Caco-2 (cell line): ENCODE data around the gene SPOP. TPM values are rescaled to one million over a fixed set of nuclear protein-coding genes. Genes with fewer than 3 reads are reported as not detected.

Experiments
- BruUV-seq: library from RNA; stranded (reverse); fragments of 400-500 nt; replicated peaks from 2 replicates; lab custom pipeline; 2021; lab: Mats Ljungman, UMichigan
- CTCF ChIA-PET: fragments of 300-600 bp; sonication (Branson Sonifier 250); formaldehyde crosslinking; loops from one replicate; lab custom pipeline; 2022; ENCODE audit warnings: antibody characterized with exemption; lab: Charles Lee
- POLR2A ChIA-PET: fragments of 300-600 bp; sonication (Branson Sonifier 250); formaldehyde crosslinking; loops from one replicate; lab custom pipeline; 2022; ENCODE audit warnings: antibody characterized with exemption; lab: Charles Lee
- DNase-seq, 2 experiments: peaks; one replicate each; pipeline versions ENCODE4 v3.0.0 to v3.0.0-alpha.2; 2020 to 2022
- H3K27me3 ChIP-seq: replicated peaks from 2 replicates; pipeline ENCODE4 v1.6.0; 2011; ENCODE audit warnings: low read length; ENCODE audit not compliant: control insufficient read depth, insufficient read depth
- H3K36me3 ChIP-seq: 2 replicates; pipeline ENCODE4 v1.5.1; 2011; ENCODE audit warnings: low read length; ENCODE audit not compliant: control insufficient read depth, insufficient read depth
- H3K4me1 ChIP-seq: fragments of 250-450 bp; sonication (Bioruptor Pico); 2 replicates; pipeline ENCODE4 v1.5.1; 2020; ENCODE audit warnings: mild to moderate bottlenecking
- H3K4me3 ChIP-seq: 2 replicates; pipeline ENCODE4 v1.5.1; 2011; ENCODE audit warnings: low read depth, mild to moderate bottlenecking, control low read depth, low read length
- H3K9me3 ChIP-seq: fragments of 250-450 bp; sonication (Bioruptor Pico); 2 replicates; pipeline ENCODE4 v1.5.1; 2020; ENCODE audit warnings: mild to moderate bottlenecking, moderate library complexity
- H3K27ac Mint-ChIP-seq: one replicate; pipeline ENCODE4 v1.8.0; 2022; ENCODE audit warnings: mixed read lengths; ENCODE audit not compliant: unreplicated experiment
- H3K27me3 Mint-ChIP-seq: one replicate; pipeline ENCODE4 v1.8.0; 2022; ENCODE audit warnings: mixed read lengths; ENCODE audit not compliant: insufficient read depth, unreplicated experiment
- H3K36me3 Mint-ChIP-seq: one replicate; pipeline ENCODE4 v1.8.0; 2022; ENCODE audit warnings: mild to moderate bottlenecking, mixed read lengths; ENCODE audit not compliant: insufficient read depth, unreplicated experiment
- H3K4me1 Mint-ChIP-seq: one replicate; pipeline ENCODE4 v1.8.0; 2022; ENCODE audit warnings: low read depth, mixed read lengths; ENCODE audit not compliant: unreplicated experiment
- H3K4me3 Mint-ChIP-seq: one replicate; pipeline ENCODE4 v1.8.0; 2022; ENCODE audit warnings: mild to moderate bottlenecking, moderate library complexity, mixed read lengths; ENCODE audit not compliant: unreplicated experiment
- H3K9me3 Mint-ChIP-seq: one replicate; pipeline ENCODE4 v1.8.0; 2022; ENCODE audit warnings: mixed read lengths; ENCODE audit not compliant: unreplicated experiment
- intact Hi-C: fragments of 100-400 bp; cut with micrococcal nuclease; formaldehyde crosslinking; loops from one replicate; pipeline ENCODE4 v1.10.0; 2022; ENCODE audit not compliant: unreplicated experiment
- total RNA-seq: library from RNA; stranded (reverse); gene quantifications from 2 replicates; pipeline ENCODE4 v1.2.3, GENCODE V29; 2022
- TF ChIP-seq, protein P1 (sequence below), 2 experiments: fragments of 200-600 bp in 1 of 2; IDR thresholded peaks; 1 replicate in 1 of 2; 2 replicates in 1 of 2; pipeline versions ENCODE4 v1.5.1 to v1.8.0; 2011 to 2022; ENCODE audit warnings: antibody characterized with exemption in 1 of 2, control low read depth in 1 of 2, inconsistent platforms in 1 of 2, low read depth in 1 of 2, low read length in 1 of 2, mild to moderate bottlenecking in 1 of 2, moderate library complexity in 1 of 2; ENCODE audit not compliant: insufficient read depth in 1 of 2, severe bottlenecking in 1 of 2, unreplicated experiment in 1 of 2

Gene SPOP
- total RNA-seq, 1 experiment from 2014 or later = 70.2 TPM

DNA sequence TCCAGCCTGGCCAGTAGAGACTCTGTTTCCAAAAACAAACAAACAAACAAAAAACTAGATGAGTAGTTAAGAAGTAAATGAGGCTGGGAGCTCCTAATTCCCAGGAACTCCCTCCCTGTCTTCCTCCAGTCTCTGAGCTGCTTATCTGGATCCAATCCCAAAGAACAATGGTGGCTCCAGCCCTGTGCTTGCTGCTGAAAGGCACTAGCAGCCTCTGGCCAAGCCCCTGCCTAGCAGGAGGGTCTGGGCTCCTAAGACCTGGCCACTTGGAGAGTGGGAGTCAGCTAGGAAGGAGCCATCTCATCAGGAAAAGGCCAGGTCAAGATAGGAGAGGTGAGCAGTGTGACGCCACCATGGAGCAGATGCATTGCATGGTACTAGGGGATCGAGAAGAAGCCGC lies 44.2 kb upstream of the SPOP start:
- BruUV-seq = no TSS peak
- Histone ChIP-seq H3K9me3 (0 out of 2 replicates have a peak, but pooled peaks cover 4% of the 10 kb centered on the region), H3K36me3 (peaks cover 11% of the 10 kb centered on the region), H3K27me3 (no peaks in the 10 kb centered on the region), H3K4me3 (no peak overlapping the region), H3K4me1 (no peaks in the 10 kb centered on the region)
- no peaks in the 10 kb centered on the region for H3K27me3 Mint-ChIP-seq
- ChIA-PET POLR2A (interaction anchor here (1.8 kb wide), 1 partner anchor 42 kb away, joined by 6 read pairs; the partner anchor contains the start of gene FAM117A), CTCF (interaction anchor here (0.9 to 2.8 kb wide), 3 partner anchors 13 to 42 kb away, joined by 3 to 11 read pairs (median 3); partner anchors contain the start of genes FAM117A and SLC35B1)
- no peak overlapping the region for H3K27ac Mint-ChIP-seq
- H3K4me3 Mint-ChIP-seq = no peak overlapping the region
- DNase-seq = no peak
- peaks cover 35% of the 10 kb centered on the region for H3K36me3 Mint-ChIP-seq
- TF ChIP-seq, protein P1, sequence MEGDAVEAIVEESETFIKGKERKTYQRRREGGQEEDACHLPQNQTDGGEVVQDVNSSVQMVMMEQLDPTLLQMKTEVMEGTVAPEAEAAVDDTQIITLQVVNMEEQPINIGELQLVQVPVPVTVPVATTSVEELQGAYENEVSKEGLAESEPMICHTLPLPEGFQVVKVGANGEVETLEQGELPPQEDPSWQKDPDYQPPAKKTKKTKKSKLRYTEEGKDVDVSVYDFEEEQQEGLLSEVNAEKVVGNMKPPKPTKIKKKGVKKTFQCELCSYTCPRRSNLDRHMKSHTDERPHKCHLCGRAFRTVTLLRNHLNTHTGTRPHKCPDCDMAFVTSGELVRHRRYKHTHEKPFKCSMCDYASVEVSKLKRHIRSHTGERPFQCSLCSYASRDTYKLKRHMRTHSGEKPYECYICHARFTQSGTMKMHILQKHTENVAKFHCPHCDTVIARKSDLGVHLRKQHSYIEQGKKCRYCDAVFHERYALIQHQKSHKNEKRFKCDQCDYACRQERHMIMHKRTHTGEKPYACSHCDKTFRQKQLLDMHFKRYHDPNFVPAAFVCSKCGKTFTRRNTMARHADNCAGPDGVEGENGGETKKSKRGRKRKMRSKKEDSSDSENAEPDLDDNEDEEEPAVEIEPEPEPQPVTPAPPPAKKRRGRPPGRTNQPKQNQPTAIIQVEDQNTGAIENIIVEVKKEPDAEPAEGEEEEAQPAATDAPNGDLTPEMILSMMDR (IDR thresholded peaks at IDR 0.05; ENCODE audit: insufficient read depth in 1 of 2, low read depth in 1 of 2, low read length in 1 of 2, severe bottlenecking in 1 of 2, unreplicated experiment in 1 of 2) = no peak
- intact Hi-C loops = no loop called here
- H3K4me1 Mint-ChIP-seq = no peaks in the 10 kb centered on the region
- H3K9me3 Mint-ChIP-seq = no peaks in the 10 kb centered on the region

DNA sequence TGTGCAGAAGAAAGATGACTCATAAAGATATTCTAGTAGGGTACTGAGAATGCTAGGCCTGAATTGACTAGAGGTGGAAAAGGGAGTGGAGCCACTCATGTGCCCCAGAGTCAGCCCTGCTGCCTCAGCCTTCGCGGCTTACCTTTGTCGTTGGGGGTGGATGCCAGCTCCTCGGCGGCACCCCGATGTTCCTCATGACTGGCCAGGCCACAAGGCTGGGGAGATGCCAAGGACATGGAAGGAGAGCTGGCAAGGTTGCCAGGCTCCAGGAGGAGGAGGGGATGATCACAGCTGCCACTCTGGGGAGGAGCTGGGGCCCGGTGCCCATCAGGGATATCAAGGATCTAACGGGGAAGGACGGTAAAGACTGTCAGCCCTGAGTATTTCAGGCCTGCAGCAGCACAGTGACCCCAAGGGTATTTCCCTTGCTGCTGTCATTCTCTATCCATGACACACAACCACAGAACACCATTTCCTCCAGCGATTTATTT lies 39.5 kb upstream of the SPOP start:
- CTCF ChIA-PET = interaction anchor here (1.5 kb wide), 1 partner anchor 147 kb away, joined by 4 read pairs; no protein-coding TSS in a partner anchor
- POLR2A ChIA-PET = no interaction called here
- Histone ChIP-seq H3K4me3 (no peak overlapping the region), H3K9me3 (no peaks in the 10 kb centered on the region), H3K27me3 (no peaks in the 10 kb centered on the region), H3K36me3 (peaks cover 3% of the 10 kb centered on the region), H3K4me1 (no peaks in the 10 kb centered on the region)
- Mint-ChIP-seq H3K4me3 (no peak overlapping the region), H3K27me3 (no peaks in the 10 kb centered on the region), H3K4me1 (no peaks in the 10 kb centered on the region), H3K27ac (no peak overlapping the region), H3K36me3 (peaks cover 47% of the 10 kb centered on the region), H3K9me3 (no peaks in the 10 kb centered on the region)
- TF ChIP-seq, protein P1 (IDR thresholded peaks at IDR 0.05; ENCODE audit: insufficient read depth in 1 of 2, low read depth in 1 of 2, low read length in 1 of 2, severe bottlenecking in 1 of 2, unreplicated experiment in 1 of 2) = no peak
- no peak for DNase-seq
- BruUV-seq = no TSS peak
- intact Hi-C loops = no loop called here

DNA sequence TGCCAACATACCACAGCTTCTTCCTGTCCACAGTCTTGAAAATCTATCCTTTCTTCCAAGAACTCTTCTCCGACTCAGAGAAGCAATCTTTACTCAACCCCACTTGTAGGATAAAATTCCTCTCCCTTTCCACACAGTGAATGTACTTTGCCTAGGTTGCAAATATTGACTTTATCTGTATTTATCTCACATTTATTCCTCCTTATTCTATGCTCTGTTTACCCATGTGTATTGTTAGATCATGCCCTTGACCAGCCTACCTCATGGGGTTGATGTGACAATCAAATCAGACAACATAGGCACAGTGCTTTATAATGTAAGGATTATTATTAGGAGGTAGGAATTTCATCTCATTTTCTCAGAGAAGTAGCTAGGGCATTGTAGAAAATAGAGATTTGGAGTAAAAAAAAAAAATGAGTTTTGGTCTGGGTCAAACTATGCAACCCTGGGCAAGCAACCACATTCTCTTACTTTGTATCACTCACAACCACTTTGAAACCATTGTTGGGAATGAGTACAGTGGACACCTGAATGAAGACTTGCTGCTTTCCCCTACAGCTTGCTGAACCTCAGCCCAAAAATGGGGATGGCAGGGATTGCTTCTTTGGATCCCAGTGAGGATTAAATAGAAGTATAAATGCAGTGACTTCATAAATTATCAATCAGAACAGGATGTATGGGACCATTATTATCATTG lies 38.9 kb upstream of the SPOP start:
- H3K27me3 ChIP-seq = no peaks in the 10 kb centered on the region
- H3K27me3 Mint-ChIP-seq = no peaks in the 10 kb centered on the region

More for the DNA sequence above, 38.9 kb upstream of the SPOP start:
- ChIA-PET CTCF (interaction anchor here (0.9 to 1.5 kb wide), 3 partner anchors 9 to 146 kb away, joined by 4 to 6 read pairs (median 4); partner anchors contain the start of genes FAM117A and SLC35B1), POLR2A (no interaction called here)
- Mint-ChIP-seq H3K9me3 (no peaks in the 10 kb centered on the region), H3K36me3 (peaks cover 47% of the 10 kb centered on the region), H3K4me1 (no peaks in the 10 kb centered on the region), H3K27ac (no peak overlapping the region), H3K4me3 (no peak overlapping the region)
- Histone ChIP-seq H3K4me3 (no peak overlapping the region), H3K36me3 (peaks cover 3% of the 10 kb centered on the region), H3K9me3 (no peaks in the 10 kb centered on the region), H3K4me1 (no peaks in the 10 kb centered on the region)
- DNase-seq = no peak
- no TSS peak for BruUV-seq
- intact Hi-C loops = no loop called here
- TF ChIP-seq, protein P1 (IDR thresholded peaks at IDR 0.05; ENCODE audit: insufficient read depth in 1 of 2, low read depth in 1 of 2, low read length in 1 of 2, severe bottlenecking in 1 of 2, unreplicated experiment in 1 of 2) = no peak
